ENCODE data around the gene ARFGEF3. TPM values are rescaled to one million over a fixed set of nuclear protein-coding genes. Genes with fewer than 3 reads are reported as not detected.

The ARFGEF3 gene
- total and polyA plus RNA-seq, 7 donors, result 1.5 to 5.2 (median 3.5) TPM

- peaks cover 0 to 10% (median 8%) of the 10 kb centered on the region in 4 donors for H3K4me1 ChIP-seq
- H3K36me3 ChIP-seq, result no peaks in the 10 kb centered on the region
- WGBS, 2 donors, result 9 to 50% methylated on average over 5 of the region's 5 CpGs
- intact Hi-C loops (cut with DNase I), result no loop called here
- no peak overlapping the region for H3K4me3 ChIP-seq
- no peak overlapping the region for H3K27ac ChIP-seq
- no peaks in the 10 kb centered on the region for H3K27me3 ChIP-seq
- H3K9me3 ChIP-seq, result no peaks in the 10 kb centered on the region
- TF ChIP-seq EP300 (IDR thresholded peaks at IDR 0.05) (no peak), POLR2AphosphoS5 (IDR thresholded peaks at IDR 0.05) (no peak), POLR2A (IDR thresholded peaks at IDR 0.05) (no peak)
- TF ChIP-seq, protein P1, sequence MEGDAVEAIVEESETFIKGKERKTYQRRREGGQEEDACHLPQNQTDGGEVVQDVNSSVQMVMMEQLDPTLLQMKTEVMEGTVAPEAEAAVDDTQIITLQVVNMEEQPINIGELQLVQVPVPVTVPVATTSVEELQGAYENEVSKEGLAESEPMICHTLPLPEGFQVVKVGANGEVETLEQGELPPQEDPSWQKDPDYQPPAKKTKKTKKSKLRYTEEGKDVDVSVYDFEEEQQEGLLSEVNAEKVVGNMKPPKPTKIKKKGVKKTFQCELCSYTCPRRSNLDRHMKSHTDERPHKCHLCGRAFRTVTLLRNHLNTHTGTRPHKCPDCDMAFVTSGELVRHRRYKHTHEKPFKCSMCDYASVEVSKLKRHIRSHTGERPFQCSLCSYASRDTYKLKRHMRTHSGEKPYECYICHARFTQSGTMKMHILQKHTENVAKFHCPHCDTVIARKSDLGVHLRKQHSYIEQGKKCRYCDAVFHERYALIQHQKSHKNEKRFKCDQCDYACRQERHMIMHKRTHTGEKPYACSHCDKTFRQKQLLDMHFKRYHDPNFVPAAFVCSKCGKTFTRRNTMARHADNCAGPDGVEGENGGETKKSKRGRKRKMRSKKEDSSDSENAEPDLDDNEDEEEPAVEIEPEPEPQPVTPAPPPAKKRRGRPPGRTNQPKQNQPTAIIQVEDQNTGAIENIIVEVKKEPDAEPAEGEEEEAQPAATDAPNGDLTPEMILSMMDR (IDR thresholded peaks at IDR 0.05), result no peak
- no peak for DNase-seq
Observed at GRCh38 chr6:138188278-138188941, 26.7 kb downstream of the ARFGEF3 start.

- WGBS, 2 donors, result 18 to 61% methylated on average over 4 of the region's 4 CpGs
- no peak overlapping the region for H3K4me3 ChIP-seq
- H3K4me1 ChIP-seq, result no peaks in the 10 kb centered on the region
- no peaks in the 10 kb centered on the region for H3K27me3 ChIP-seq
- no peak for DNase-seq
- intact Hi-C loops (cut with DNase I), result no loop called here
- no peak overlapping the region for H3K27ac ChIP-seq
- H3K36me3 ChIP-seq, result no peaks in the 10 kb centered on the region
- TF ChIP-seq EP300 (IDR thresholded peaks at IDR 0.05) (no peak), POLR2A (IDR thresholded peaks at IDR 0.05) (no peak), POLR2AphosphoS5 (IDR thresholded peaks at IDR 0.05) (no peak)
- TF ChIP-seq, protein P1 (IDR thresholded peaks at IDR 0.05), result no peak
- no peaks in the 10 kb centered on the region for H3K9me3 ChIP-seq
Observed at GRCh38 chr6:138194287-138194686, 32.5 kb downstream of the ARFGEF3 start.

DNA sequence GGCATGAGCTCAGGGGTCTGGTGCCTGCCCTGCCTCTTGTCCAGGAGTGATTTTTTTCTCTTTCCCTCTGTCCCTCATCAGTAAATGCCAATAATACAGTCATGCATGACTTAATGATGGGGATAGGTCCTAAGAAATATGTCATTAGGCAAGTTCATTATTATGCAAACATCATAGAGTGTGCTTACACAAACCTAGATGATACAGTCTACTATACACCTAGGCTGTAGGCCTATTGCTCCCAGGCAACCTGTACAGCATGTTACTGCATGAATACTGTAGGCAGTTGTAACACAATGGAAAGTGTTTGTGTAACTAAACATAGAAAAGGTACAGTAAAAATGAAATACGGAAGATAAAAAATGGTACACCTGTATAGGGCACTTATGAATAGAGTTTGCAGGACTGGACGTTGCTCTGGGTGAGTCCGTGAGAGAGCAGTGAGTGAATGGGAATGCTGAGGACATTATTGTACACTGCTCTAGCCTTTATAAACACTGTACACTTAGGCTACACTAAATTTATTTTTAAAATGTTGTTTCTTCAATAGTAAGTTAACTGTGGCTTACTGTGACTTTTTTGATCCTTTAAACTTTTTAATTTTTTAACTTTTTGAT is 34.5 kb downstream of the ARFGEF3 start:
- no peaks in the 10 kb centered on the region for H3K9me3 ChIP-seq
- H3K36me3 ChIP-seq, result no peaks in the 10 kb centered on the region
- TF ChIP-seq, protein P1 (IDR thresholded peaks at IDR 0.05), result no peak
- TF ChIP-seq EP300 (IDR thresholded peaks at IDR 0.05) (no peak), POLR2A (IDR thresholded peaks at IDR 0.05) (no peak), POLR2AphosphoS5 (IDR thresholded peaks at IDR 0.05) (no peak)
- DNase-seq, result no peak
- no peaks in the 10 kb centered on the region for H3K27me3 ChIP-seq
- 24 to 76% methylated on average over 3 of the region's 3 CpGs for WGBS, 2 donors
- H3K27ac ChIP-seq, result no peak overlapping the region
- no peaks in the 10 kb centered on the region for H3K4me1 ChIP-seq
- intact Hi-C loops (cut with DNase I), result no loop called here
- no peak overlapping the region for H3K4me3 ChIP-seq

DNA sequence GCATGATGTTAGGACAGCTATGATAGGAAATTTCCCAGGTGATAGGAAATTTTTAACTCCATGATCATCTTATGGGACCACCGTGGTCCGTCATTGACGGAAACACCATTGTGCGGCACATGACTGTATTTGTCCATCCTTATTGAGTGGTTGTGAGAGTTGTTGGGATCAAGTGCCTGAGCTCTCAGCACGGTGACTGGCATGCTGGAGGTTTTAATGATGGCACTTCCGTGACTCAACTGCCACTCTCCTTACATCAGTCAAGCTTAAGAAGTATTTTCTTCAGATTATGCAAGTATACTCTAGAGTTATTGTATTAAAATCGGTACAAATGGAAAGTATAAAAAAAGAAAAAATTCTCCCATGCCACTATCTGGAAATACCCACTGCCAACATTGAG is 35.8 kb downstream of the ARFGEF3 start:
- Histone ChIP-seq H3K4me1 (no peaks in the 10 kb centered on the region), H3K36me3 (no peaks in the 10 kb centered on the region), H3K4me3 (no peak overlapping the region), H3K27ac (no peak overlapping the region), H3K27me3 (no peaks in the 10 kb centered on the region), H3K9me3 (no peaks in the 10 kb centered on the region)
- WGBS, 2 donors, result 94 to 96% methylated on average over 7 of the region's 7 CpGs
- intact Hi-C loops (cut with DNase I), result no loop called here
- TF ChIP-seq POLR2A (IDR thresholded peaks at IDR 0.05) (no peak), POLR2AphosphoS5 (IDR thresholded peaks at IDR 0.05) (no peak), EP300 (IDR thresholded peaks at IDR 0.05) (no peak)
- TF ChIP-seq, protein P1 (IDR thresholded peaks at IDR 0.05), result no peak
- DNase-seq, result no peak
